MV-4-11 (cell line): ENCODE data around the gene CBX7.
A peak's percentile ranks its signal among the peaks of the same experiment; 100 is the strongest.

Experiments
- DNase-seq: peaks from one replicate; lab custom pipeline; 2025; lab: John Stamatoyannopoulos, UW

The CBX7 gene

GRCh38 chr22:39147335-39148025 lies 5.0 kb downstream of the CBX7 start:
- no peak for DNase-seq

DNA sequence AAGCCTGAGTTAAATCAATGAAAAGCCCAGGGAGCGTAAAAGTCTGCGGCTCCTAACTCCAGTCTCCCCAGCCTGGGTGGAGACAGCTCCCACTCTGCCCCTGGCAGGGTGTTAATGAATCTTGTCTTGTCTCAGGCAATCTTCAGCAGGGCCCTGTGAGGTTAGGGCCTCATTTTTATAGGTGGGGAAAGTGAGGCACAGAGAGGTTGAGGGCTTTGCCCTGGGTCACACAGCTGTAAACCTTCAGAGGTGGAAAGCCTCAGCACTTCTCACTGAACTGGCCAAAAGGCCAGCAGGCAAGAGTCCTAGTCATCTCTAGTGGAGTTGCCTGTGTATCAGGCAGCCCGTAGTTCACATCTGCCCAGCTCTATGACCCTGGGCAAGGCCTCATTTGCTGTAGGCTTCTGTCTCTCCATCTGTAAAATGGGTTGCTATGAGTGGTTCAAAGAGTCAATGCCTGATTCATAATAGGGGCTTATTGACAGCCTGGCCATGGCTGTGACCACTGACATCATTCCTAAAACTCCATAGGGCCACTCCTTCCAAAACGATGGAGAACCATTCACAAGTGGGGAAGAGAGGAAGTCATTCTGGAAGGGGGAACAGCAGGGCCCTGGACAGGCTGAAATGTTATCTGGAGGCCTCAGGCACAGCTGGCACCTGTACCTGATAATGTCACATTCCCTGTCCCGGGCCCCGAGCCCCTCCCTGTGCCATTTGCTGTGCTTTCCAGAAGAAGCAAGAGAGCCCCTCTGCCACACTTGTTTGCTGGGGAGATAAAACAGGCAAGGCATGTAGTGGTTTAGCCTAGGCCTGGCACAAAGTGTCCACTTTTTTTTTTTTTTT lies 6.0 kb downstream of the CBX7 start:
- no peak for DNase-seq

GRCh38 chr22:39144101-39144767 lies 8.2 kb downstream of the CBX7 start:
- DNase-seq = peak; percentile 51

DNA sequence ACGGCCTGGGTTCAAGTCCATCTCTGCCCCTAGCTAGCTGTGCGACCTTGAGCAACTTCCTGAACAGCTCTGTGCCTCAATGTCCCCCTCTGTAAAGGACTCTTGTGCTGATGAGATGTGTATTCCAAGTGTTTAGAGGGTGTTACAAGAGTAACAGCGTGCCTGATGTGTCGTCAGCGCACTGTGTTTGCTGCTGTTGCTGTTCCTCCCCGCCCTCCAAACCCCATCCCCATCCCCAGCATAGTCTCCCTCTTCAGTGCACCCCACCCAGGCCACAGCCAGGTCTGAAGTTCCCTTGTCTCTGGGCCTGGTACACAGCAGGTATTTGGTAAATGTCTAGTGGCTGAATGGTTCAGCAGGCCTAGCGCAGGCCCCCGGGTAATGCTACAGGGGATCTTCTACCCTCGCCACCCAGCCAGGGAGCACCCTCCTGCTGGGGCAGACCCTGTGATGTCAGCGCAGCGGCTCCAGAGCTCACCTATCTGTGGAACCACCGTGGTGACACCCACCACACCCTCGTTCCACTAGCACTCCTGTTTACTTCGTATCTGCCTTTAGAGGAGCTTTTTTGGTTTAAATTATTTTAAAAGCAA lies 10.3 kb downstream of the CBX7 start:
- no peak for DNase-seq

GRCh38 chr22:39139933-39140332 lies 12.5 kb downstream of the CBX7 start:
- no peak for DNase-seq

DNA sequence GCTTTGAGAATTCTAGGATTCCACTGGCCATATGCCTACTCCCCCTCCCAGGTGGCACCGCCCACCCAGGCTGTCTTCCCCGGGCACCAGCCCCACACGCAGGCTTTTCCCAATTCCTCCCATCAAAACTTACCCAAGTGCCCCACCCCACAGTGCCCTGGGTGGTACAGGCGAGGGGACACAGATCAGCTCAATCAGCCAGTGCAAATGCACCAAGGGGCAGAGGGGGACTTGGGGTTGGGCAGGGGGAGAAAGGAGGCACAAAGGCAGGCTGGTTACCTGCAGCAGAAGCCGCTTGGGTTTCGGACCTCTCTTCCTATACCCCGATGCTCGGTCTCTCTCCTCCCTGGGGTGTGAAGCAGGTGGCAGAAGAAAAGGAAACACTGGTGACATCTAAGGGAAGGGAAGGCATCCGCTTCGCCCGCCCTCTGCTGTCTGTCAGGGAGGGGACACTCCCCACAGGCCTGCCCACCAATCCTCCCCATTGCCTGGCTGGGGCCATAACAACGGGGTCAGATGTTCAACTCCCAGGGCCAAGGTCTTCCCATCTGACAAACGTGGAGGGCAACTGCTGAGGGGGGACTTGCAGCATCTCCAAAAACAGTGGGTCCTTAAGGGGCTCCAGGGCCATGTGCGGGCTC lies 14.0 kb downstream of the CBX7 start:
- DNase-seq = no peak

GRCh38 chr22:39136317-39136716 lies 16.2 kb downstream of the CBX7 start:
- DNase-seq = no peak

DNA sequence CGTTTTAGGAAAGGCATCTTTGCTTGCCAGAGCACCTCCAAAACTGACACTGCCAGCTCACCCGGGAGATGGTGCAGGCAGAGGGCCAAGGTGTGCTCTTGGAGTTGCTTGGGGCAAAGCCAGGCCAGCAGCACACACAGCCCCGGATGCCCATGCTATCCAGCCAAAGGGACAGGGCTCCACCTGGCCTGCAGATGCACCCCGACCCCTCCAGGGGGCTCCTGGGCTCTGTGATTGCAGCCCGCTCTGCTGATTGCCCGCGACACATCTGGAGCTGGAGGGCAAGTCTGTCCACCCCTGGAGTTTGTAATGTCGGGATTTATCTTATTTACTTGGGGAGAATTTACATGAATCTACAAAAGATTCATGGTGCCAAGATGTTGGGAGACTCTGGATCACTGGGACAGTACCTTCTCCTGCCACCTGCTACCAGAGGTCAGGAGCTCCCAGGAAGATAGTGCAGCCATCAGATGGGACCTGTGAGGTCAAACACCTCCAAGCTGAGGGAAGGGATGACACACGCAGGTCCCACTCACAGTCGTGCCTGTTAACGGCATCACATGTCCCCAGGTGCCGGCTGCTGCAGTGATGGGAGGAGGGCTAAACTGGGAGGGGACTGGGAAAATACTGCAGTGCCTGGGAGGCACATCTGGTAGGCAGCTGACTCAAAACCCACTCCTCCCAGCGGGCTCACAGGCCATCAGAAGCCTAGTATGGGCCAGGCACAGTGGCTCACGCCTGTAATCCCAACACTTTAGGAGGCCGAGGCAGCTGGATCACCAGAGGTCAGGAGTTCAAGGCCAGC lies 17.2 kb downstream of the CBX7 start:
- no peak for DNase-seq

GRCh38 chr22:39134366-39135091 lies 18.0 kb downstream of the CBX7 start:
- DNase-seq = no peak

GRCh38 chr22:39133871-39134270 lies 18.6 kb downstream of the CBX7 start:
- no peak for DNase-seq

- no peak for DNase-seq
These were observed 19.5 kb downstream of the CBX7 start for GRCh38 chr22:39132871-39133524.

DNA sequence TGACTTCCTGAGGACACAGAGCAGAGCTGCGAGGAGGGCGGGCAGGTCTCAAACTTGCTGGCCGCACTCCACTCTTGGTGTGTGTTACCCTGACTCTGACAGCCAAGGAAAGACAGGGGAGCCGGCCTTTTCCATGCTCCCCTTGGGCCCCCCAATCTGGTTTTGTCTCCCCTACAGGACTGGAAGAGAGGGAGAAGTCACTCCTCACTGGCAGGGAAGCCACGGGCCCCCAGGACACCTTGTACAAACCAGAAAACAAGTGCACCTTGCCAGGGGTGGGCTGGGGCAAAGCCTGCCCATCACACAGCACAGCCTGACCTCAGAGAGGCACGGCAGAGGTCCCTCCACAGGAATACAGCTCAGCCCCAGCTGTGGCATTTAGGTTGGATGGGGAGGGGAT lies 20.2 kb downstream of the CBX7 start:
- DNase-seq = no peak

GRCh38 chr22:39130892-39131855 lies 21.3 kb downstream of the CBX7 start:
- DNase-seq = peak; percentile 88

- DNase-seq = no peak
These were observed 22.3 kb downstream of the CBX7 start for GRCh38 chr22:39130152-39130704.

- DNase-seq = no peak
These were observed 22.7 kb downstream of the CBX7 start for GRCh38 chr22:39129746-39130145.

DNA sequence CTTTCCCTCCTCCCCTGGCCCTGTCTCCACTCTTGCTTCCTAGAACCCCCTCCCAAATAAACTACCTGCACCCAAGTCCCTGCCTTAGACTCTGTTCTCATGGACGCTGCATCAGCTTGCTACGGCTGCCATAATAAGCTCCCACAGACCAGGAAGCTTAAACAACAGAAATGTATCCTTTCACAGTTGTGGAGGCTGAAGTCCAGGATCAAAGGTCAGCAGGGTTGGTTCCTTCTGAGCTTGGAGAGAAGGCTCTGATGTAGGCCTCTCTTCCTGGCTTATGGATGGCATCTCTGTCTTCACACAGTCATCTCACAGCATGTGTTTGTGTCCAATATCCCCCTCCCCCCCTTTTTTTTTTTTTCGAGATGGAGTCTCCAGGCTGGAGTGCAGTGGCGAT lies 23.4 kb downstream of the CBX7 start:
- no peak for DNase-seq

DNA sequence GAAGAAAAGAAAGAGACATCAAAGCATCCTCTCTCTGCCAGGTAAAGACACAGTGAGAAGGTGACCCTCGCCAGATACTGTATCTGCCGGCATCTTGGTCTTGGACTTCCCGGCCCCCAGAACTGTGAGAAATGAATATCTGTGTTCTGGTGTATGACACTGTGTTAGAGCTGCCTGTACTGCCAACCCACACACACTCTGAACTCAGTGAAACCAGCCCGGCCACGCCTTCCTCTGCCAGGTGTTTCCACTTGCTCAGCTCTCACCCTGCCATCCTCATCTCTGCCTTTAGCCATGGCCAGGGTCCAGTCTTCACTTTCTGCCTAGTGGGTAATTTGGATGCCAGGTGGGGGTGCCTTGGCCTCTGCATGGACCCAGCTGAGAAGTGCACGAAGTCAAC lies 24.0 kb downstream of the CBX7 start:
- no peak for DNase-seq

- no peak for DNase-seq
These were observed 26.9 kb downstream of the CBX7 start for GRCh38 chr22:39125622-39126021.
